Measurements from ENCODE around the gene PSME2. TPM values are rescaled to one million over a fixed set of nuclear protein-coding genes. Genes with fewer than 3 reads are reported as not detected.
A peak's percentile ranks its signal among the peaks of the same experiment; 100 is the strongest.

Gene PSME2
- polyA plus RNA-seq, 4 donors, result 175 to 997 (median 644) TPM

DNA sequence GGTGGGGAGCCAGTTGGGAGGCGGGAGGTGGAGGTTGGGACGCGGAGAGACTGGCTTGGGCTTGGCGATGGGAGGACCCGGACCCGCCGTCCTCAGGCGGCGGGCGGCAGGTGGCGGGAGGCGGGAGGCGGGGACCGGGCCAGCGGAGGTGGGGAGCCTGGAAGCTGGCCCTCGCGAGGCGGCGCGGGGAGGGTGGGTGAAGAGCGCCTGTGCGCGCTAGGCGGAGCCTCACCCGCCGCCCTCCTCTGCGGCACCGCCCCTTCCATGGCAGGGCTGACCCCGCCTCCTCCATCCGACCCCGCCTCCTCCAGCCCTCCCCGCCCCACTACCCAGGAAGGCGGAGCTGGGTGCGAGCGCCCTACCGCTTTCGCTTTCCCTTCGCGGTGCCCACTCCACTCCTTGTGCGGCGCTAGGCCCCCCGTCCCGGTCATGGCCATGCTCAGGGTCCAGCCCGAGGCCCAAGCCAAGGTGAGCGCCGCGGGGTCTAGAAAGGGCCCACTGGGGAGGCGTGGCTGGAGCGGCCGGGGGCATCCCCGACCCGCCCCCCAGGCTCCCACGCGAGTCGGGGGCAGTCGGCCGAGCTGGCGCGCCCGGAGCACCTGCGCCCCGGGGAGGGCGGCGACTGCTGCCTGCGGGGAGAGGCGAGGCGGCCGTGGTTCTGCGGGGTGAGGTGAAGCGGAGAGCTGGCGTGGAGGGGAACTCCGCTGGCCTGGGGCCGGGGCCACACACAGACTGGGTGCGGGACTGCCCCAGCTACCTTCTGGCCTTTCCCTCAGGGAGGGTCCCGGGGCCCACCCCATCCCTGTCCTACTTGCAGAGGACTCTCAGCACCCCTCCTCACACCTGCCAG is 10.4 kb downstream of the PSME2 start, which contains the start of gene PSME1:
TSS of gene PSME1 (plus strand) at position 361 of the 850 bp plus-strand sequence. CDS start at position 430, 69 bp downstream.
- H3K4me1 ChIP-seq (ENCODE audit: control insufficient read depth in 3 of 3, insufficient read depth in 2 of 3, low read depth in 1 of 3, low read length in 2 of 3), result peaks cover 7 to 37% (median 13%) of the 10 kb centered on the region in 3 donors
- H3K9me3 ChIP-seq (ENCODE audit: control insufficient read depth in 2 of 2, insufficient read depth in 1 of 2, low read depth in 1 of 2, low read length in 1 of 2), result no peaks in the 10 kb centered on the region
- H3K27ac ChIP-seq (ENCODE audit: low read depth in 1 of 3, low read length in 2 of 3), result peak within 1 kb of the TSS; percentile 91 to 97 (median 92)
- peak within 1 kb of the TSS; percentile 87 to 97 (median 92) for H3K4me3 ChIP-seq (ENCODE audit: low read depth in 1 of 3, low read length in 3 of 3)
- FAIRE-seq (no peak), DNase-seq (peak; percentile 94 to 98)
- WGBS, 3 donors, result 0 to 1% (median 1%) methylated on average over 42 to 75 of the region's 75 CpGs
- H3K36me3 ChIP-seq (ENCODE audit: control insufficient read depth in 3 of 3, insufficient read depth in 2 of 3, low read depth in 1 of 3, low read length in 3 of 3), result peaks cover 5 to 46% (median 6%) of the 10 kb centered on the region in 3 donors
- H3K27me3 ChIP-seq (ENCODE audit: control insufficient read depth in 3 of 3, insufficient read depth in 3 of 3, low read length in 3 of 3), result no peaks in the 10 kb centered on the region

DNA sequence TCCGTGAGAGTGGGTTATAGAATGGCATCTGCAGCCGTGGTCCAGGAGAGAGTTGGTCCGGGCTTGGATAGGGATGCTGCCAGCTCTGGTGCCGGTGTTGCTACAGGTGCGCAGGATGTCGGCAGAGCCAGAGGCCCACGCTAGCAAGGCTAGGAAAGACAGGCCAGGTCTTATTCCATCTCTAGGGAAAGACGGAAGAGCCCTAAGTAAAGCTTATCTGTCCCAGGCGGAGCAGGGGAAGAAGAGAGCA is 10.9 kb downstream of the PSME2 start:
- Histone ChIP-seq H3K27ac (ENCODE audit: low read depth in 1 of 3, low read length in 2 of 3) (peak overlapping the region; percentile 82 to 92 (median 91)), H3K9me3 (ENCODE audit: control insufficient read depth in 2 of 2, insufficient read depth in 1 of 2, low read depth in 1 of 2, low read length in 1 of 2) (no peaks in the 10 kb centered on the region), H3K27me3 (ENCODE audit: control insufficient read depth in 3 of 3, insufficient read depth in 3 of 3, low read length in 3 of 3) (no peaks in the 10 kb centered on the region), H3K4me1 (ENCODE audit: control insufficient read depth in 3 of 3, insufficient read depth in 2 of 3, low read depth in 1 of 3, low read length in 2 of 3) (peaks cover 7 to 42% (median 13%) of the 10 kb centered on the region in 3 donors), H3K36me3 (ENCODE audit: control insufficient read depth in 3 of 3, insufficient read depth in 2 of 3, low read depth in 1 of 3, low read length in 3 of 3) (peaks cover 5 to 49% (median 6%) of the 10 kb centered on the region in 3 donors), H3K4me3 (ENCODE audit: low read depth in 1 of 3, low read length in 3 of 3) (peak overlapping the region; percentile 55 to 97 (median 92))
- 0 to 6% (median 6%) methylated on average over 9 of the region's 9 CpGs for WGBS, 3 donors
- DNase-seq (no peak), FAIRE-seq (no peak)

DNA sequence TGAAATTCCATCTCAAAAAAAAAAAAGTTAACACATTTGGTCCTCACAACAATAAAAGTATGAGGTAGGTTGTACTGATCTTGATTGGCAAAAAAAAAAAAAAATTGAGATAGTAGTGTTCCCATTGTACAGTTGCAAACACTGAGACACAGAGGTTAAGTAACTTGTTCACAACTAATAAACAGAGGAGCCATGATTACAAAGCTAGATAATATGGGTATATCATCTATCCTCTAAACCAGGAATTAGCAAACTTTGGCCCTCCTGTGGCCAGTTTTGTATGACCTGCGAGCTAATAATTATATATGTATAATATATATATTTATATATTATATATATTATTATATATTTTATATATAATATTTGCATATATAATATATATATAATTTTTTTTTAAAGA is 12.7 kb downstream of the PSME2 start:
- FAIRE-seq, result no peak
- Histone ChIP-seq H3K4me3 (ENCODE audit: low read depth in 1 of 3, low read length in 3 of 3) (no peak overlapping the region), H3K27ac (ENCODE audit: low read depth in 1 of 3, low read length in 2 of 3) (no peak overlapping the region), H3K36me3 (ENCODE audit: control insufficient read depth in 3 of 3, insufficient read depth in 2 of 3, low read depth in 1 of 3, low read length in 3 of 3) (peaks cover under 1 to 40% (median 6%) of the 10 kb centered on the region in 3 donors), H3K9me3 (ENCODE audit: control insufficient read depth in 2 of 2, insufficient read depth in 1 of 2, low read depth in 1 of 2, low read length in 1 of 2) (no peaks in the 10 kb centered on the region), H3K27me3 (ENCODE audit: control insufficient read depth in 3 of 3, insufficient read depth in 3 of 3, low read length in 3 of 3) (no peaks in the 10 kb centered on the region), H3K4me1 (ENCODE audit: control insufficient read depth in 3 of 3, insufficient read depth in 2 of 3, low read depth in 1 of 3, low read length in 2 of 3) (peaks cover 0 to 32% (median 8%) of the 10 kb centered on the region in 3 donors)
- WGBS, 3 donors, result 84 to 94% (median 92%) methylated on average over 1 of the region's 1 CpG
- DNase-seq, result no peak

DNA sequence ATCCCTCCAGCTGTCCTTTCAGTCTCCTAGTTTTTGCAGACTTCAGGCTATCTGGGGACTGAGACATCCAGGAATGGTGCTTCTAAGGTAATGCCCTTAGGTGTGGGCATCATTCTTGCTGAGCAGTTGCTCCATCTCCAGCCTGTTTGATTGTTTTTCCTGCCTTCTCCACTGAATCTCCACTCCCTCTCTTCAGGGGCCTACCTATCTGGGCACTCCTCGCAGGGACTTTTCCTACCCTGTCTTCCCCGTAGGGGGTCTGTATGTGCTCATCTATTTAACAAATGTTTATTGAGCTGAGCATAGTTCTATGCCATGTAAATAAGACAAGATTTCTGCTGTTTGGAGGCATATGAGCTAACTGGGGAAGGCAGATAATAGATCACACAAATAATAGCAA is 13.4 kb downstream of the PSME2 start:
- no peaks in the 10 kb centered on the region for H3K9me3 ChIP-seq (ENCODE audit: control insufficient read depth in 2 of 2, insufficient read depth in 1 of 2, low read depth in 1 of 2, low read length in 1 of 2)
- no peaks in the 10 kb centered on the region for H3K27me3 ChIP-seq (ENCODE audit: control insufficient read depth in 3 of 3, insufficient read depth in 3 of 3, low read length in 3 of 3)
- H3K27ac ChIP-seq (ENCODE audit: low read depth in 1 of 3, low read length in 2 of 3), result no peak overlapping the region
- FAIRE-seq (no peak), DNase-seq (no peak)
- no peak overlapping the region for H3K4me3 ChIP-seq (ENCODE audit: low read depth in 1 of 3, low read length in 3 of 3)
- H3K36me3 ChIP-seq (ENCODE audit: control insufficient read depth in 3 of 3, insufficient read depth in 2 of 3, low read depth in 1 of 3, low read length in 3 of 3), result peaks cover 0 to 32% (median 6%) of the 10 kb centered on the region in 3 donors
- peaks cover 0 to 24% (median 8%) of the 10 kb centered on the region in 3 donors for H3K4me1 ChIP-seq (ENCODE audit: control insufficient read depth in 3 of 3, insufficient read depth in 2 of 3, low read depth in 1 of 3, low read length in 2 of 3)
- 91 to 95% (median 94%) methylated on average over 2 of the region's 2 CpGs for WGBS, 3 donors

DNA sequence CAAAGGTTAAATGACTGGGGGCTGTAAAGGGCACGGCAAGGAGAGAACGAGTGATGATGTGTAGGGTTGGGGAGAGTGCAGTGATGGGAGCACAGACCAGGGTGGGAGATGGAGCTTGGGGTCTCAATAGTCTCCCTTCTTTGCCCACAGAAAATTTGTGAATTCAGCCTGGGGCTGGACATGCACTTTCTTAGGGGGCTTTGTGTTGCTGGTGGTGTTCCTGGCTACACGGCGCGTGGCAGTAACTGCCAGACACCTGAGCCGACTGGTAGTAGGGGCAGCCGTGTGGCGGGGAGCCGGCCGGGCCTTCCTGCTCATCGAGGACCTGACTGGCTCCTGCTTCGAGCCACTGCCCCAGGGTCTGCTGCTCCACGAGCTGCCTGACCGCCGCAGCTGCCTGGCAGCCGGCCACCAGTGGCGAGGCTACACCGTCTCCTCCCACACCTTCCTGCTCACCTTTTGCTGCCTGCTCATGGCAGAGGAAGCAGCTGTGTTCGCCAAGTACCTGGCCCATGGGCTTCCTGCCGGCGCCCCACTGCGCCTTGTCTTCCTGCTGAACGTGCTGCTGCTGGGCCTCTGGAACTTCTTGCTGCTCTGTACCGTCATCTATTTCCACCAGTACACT is 14.2 kb downstream of the PSME2 start:
- no peak for DNase-seq
- H3K4me3 ChIP-seq (ENCODE audit: low read depth in 1 of 3, low read length in 3 of 3), result no peak overlapping the region
- H3K27ac ChIP-seq (ENCODE audit: low read depth in 1 of 3, low read length in 2 of 3), result no peak overlapping the region
- H3K36me3 ChIP-seq (ENCODE audit: control insufficient read depth in 3 of 3, insufficient read depth in 2 of 3, low read depth in 1 of 3, low read length in 3 of 3), result peaks cover 0 to 24% (median 1%) of the 10 kb centered on the region in 3 donors
- FAIRE-seq, result no peak
- H3K4me1 ChIP-seq (ENCODE audit: control insufficient read depth in 3 of 3, insufficient read depth in 2 of 3, low read depth in 1 of 3, low read length in 2 of 3), result peaks cover 0 to 16% (median under 1%) of the 10 kb centered on the region in 3 donors
- no peaks in the 10 kb centered on the region for H3K9me3 ChIP-seq (ENCODE audit: control insufficient read depth in 2 of 2, insufficient read depth in 1 of 2, low read depth in 1 of 2, low read length in 1 of 2)
- no peaks in the 10 kb centered on the region for H3K27me3 ChIP-seq (ENCODE audit: control insufficient read depth in 3 of 3, insufficient read depth in 3 of 3, low read length in 3 of 3)
- WGBS, 3 donors, result 67 to 71% (median 68%) methylated on average over 19 to 24 of the region's 24 CpGs

DNA sequence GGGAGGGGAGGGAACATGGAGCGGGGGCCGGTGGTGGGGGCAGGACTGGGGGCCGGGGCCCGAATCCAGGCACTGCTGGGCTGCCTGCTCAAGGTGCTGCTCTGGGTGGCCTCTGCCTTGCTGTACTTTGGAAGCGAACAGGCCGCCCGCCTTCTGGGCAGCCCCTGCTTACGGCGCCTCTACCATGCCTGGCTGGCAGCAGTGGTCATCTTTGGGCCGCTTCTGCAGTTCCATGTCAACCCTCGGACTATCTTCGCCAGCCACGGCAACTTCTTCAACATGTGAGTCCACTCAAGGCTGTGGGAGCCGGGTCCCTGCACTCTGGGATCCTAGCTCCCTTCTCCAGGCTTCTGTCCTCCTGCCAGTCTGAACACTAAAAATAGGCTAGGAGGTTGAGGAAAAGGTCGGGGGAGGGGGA is 14.9 kb downstream of the PSME2 start:
- Histone ChIP-seq H3K27ac (ENCODE audit: low read depth in 1 of 3, low read length in 2 of 3) (peak overlapping the region in 1 of 3 donors; percentile 28), H3K36me3 (ENCODE audit: control insufficient read depth in 3 of 3, insufficient read depth in 2 of 3, low read depth in 1 of 3, low read length in 3 of 3) (peaks cover 0 to 18% (median 0%) of the 10 kb centered on the region in 3 donors), H3K4me3 (ENCODE audit: low read depth in 1 of 3, low read length in 3 of 3) (no peak overlapping the region), H3K4me1 (ENCODE audit: control insufficient read depth in 3 of 3, insufficient read depth in 2 of 3, low read depth in 1 of 3, low read length in 2 of 3) (peaks cover 0 to 11% (median 0%) of the 10 kb centered on the region in 3 donors), H3K27me3 (ENCODE audit: control insufficient read depth in 3 of 3, insufficient read depth in 3 of 3, low read length in 3 of 3) (no peaks in the 10 kb centered on the region), H3K9me3 (ENCODE audit: control insufficient read depth in 2 of 2, insufficient read depth in 1 of 2, low read depth in 1 of 2, low read length in 1 of 2) (no peaks in the 10 kb centered on the region)
- 82 to 87% (median 83%) methylated on average over 15 of the region's 15 CpGs for WGBS, 3 donors
- no peak for FAIRE-seq
- DNase-seq, result no peak

DNA sequence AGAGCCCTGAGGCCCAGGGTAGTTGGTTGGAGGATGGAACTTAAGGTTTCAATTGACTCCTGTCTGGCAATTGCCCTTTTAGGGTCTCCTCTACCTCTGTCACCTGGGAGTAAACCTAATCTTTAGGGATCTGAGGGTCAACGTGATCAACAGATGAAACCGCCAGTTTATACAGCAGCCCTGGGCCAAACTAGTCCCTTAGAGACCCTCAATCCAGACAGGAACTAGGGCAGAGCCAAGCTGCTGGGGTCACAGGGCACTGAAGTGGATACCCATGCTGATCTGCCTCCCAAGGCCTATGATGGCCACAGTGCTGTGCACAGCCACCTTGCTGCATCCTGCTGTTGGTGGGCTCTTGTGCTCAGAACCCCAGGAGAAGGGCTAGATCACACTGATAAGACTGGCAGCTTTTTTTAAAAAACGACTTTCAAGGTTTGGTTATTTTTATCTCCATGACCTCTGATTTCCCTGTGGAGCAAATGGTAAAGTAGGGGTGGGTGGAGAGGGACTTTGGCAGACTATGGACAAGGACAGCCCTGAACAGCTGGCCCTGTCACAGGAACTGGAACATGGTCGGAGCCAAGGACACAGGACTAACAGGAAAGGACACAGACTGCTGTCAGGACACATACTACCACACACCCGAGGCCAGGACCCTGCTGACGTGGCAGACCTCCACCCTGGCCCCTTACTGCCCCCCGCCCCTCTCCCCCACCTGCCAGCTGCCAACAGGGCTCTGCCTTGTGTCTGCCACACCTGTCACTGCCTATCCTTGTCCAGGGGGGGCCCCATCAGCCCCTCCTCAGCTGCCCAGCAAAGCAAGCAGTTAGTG is 15.5 kb downstream of the PSME2 start:
- Histone ChIP-seq H3K27ac (ENCODE audit: low read depth in 1 of 3, low read length in 2 of 3) (peak overlapping the region in 1 of 3 donors; percentile 8), H3K27me3 (ENCODE audit: control insufficient read depth in 3 of 3, insufficient read depth in 3 of 3, low read length in 3 of 3) (no peaks in the 10 kb centered on the region), H3K4me1 (ENCODE audit: control insufficient read depth in 3 of 3, insufficient read depth in 2 of 3, low read depth in 1 of 3, low read length in 2 of 3) (peaks cover 0 to 11% (median 0%) of the 10 kb centered on the region in 3 donors), H3K9me3 (ENCODE audit: control insufficient read depth in 2 of 2, insufficient read depth in 1 of 2, low read depth in 1 of 2, low read length in 1 of 2) (no peaks in the 10 kb centered on the region), H3K36me3 (ENCODE audit: control insufficient read depth in 3 of 3, insufficient read depth in 2 of 3, low read depth in 1 of 3, low read length in 3 of 3) (peaks cover 0 to 19% (median 0%) of the 10 kb centered on the region in 3 donors), H3K4me3 (ENCODE audit: low read depth in 1 of 3, low read length in 3 of 3) (no peak overlapping the region)
- 50 to 60% (median 59%) methylated on average over 7 of the region's 7 CpGs for WGBS, 3 donors
- FAIRE-seq (no peak), DNase-seq (no peak)

DNA sequence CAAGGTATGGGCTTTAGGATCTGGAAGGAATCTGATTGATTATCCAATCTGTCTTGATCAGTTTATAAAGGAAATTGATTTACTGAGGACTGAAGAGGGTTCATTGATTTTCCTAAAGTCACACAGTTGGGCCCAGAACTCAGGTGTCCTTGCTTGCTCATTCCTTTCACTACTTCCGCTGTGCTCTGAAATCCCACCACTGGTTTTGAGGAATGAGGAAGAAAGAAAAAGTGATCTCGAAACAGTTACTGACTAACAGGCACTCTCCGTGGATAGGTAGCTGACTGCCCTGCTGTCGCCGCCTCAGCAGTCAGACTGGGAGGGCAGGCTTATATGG is 16.1 kb downstream of the PSME2 start, which contains the start of gene FITM1:
TSS of gene FITM1 (plus strand) at position 280 of the 337 bp plus-strand sequence. CDS start 905 bp downstream, outside the sequence.
- FAIRE-seq (no peak), DNase-seq (no peak)
- Histone ChIP-seq H3K4me3 (ENCODE audit: low read depth in 1 of 3, low read length in 3 of 3) (no peak within 1 kb of the TSS), H3K27me3 (ENCODE audit: control insufficient read depth in 3 of 3, insufficient read depth in 3 of 3, low read length in 3 of 3) (no peaks in the 10 kb centered on the region), H3K27ac (ENCODE audit: low read depth in 1 of 3, low read length in 2 of 3) (peak within 1 kb of the TSS in 1 of 3 donors; percentile 8), H3K36me3 (ENCODE audit: control insufficient read depth in 3 of 3, insufficient read depth in 2 of 3, low read depth in 1 of 3, low read length in 3 of 3) (peaks cover 0 to 19% (median 0%) of the 10 kb centered on the region in 3 donors), H3K9me3 (ENCODE audit: control insufficient read depth in 2 of 2, insufficient read depth in 1 of 2, low read depth in 1 of 2, low read length in 1 of 2) (no peaks in the 10 kb centered on the region), H3K4me1 (ENCODE audit: control insufficient read depth in 3 of 3, insufficient read depth in 2 of 3, low read depth in 1 of 3, low read length in 2 of 3) (peaks cover 0 to 7% (median 0%) of the 10 kb centered on the region in 3 donors)
- 91 to 95% (median 94%) methylated on average over 5 of the region's 5 CpGs for WGBS, 3 donors

Data from small intestine (tissue), 7 donors.